HEK293T (cell line): Measurements from ENCODE around the gene RAB3IL1.

Experiments
- CTCF ChIA-PET: fragments of 350-600 bp; formaldehyde crosslinking; extraction: SDS; loops from one replicate; lab custom pipeline; 2021; ENCODE audit warnings: antibody characterized with exemption, inconsistent platforms; lab: Yijun Ruan, JAX
- POLR2A ChIA-PET: fragments of 350-600 bp; formaldehyde crosslinking; extraction: SDS; loops from one replicate; lab custom pipeline; 2020; ENCODE audit warnings: antibody characterized with exemption, inconsistent platforms; lab: Yijun Ruan, JAX
- DNase-seq: peaks from one replicate; pipeline ENCODE4 v3.0.0; 2012; ENCODE audit warnings: mixed read lengths; ENCODE audit errors: extremely low spot score
- ARNT ChIP-seq: fragments of 450-650 bp; IDR thresholded peaks from 2 replicates; pipeline ENCODE4 v1.6.1; 2017; ENCODE audit warnings: mild to moderate bottlenecking
- BHLHE40 ChIP-seq: fragments of 450-650 bp; IDR thresholded peaks from 2 replicates; pipeline ENCODE4 v1.6.1; 2016; ENCODE audit warnings: mild to moderate bottlenecking, moderate library complexity, borderline replicate concordance
- CTBP1 ChIP-seq: fragments of 450-650 bp; IDR thresholded peaks from 2 replicates; pipeline ENCODE4 v1.6.1; 2016; ENCODE audit warnings: borderline replicate concordance
- ELF4 ChIP-seq: fragments of 450-650 bp; IDR thresholded peaks from 2 replicates; pipeline ENCODE4 v1.6.1; 2017; ENCODE audit warnings: antibody characterized with exemption
- FOXA1 ChIP-seq: fragments of 450-650 bp; IDR thresholded peaks from 2 replicates; pipeline ENCODE4 v1.6.1; 2016; ENCODE audit warnings: mild to moderate bottlenecking
- FOXM1 ChIP-seq: fragments of 450-650 bp; IDR thresholded peaks from 2 replicates; pipeline ENCODE4 v1.6.1; 2017; ENCODE audit warnings: mild to moderate bottlenecking, borderline replicate concordance
- HDGF ChIP-seq: fragments of 450-650 bp; IDR thresholded peaks from 2 replicates; pipeline ENCODE4 v1.6.1; 2017; ENCODE audit warnings: antibody characterized with exemption, borderline replicate concordance
- L3MBTL2 ChIP-seq: fragments of 450-650 bp; conservative IDR thresholded peaks from 2 replicates; pipeline ENCODE4 v1.6.1; 2016; ENCODE audit warnings: mild to moderate bottlenecking
- LEF1 ChIP-seq: fragments of 450-650 bp; IDR thresholded peaks from 2 replicates; pipeline ENCODE4 v1.6.1; 2017; ENCODE audit warnings: mild to moderate bottlenecking, borderline replicate concordance
- NFRKB ChIP-seq: fragments of 450-650 bp; IDR thresholded peaks from 2 replicates; pipeline ENCODE4 v1.6.1; 2016; ENCODE audit warnings: mild to moderate bottlenecking, moderate library complexity
- PKNOX1 ChIP-seq: fragments of 450-650 bp; IDR thresholded peaks from 2 replicates; pipeline ENCODE4 v1.6.1; 2016
- SP1 ChIP-seq: fragments of 450-650 bp; IDR thresholded peaks from 2 replicates; pipeline ENCODE4 v1.6.1; 2017
- SUZ12 ChIP-seq: fragments of 450-650 bp; IDR thresholded peaks from 2 replicates; pipeline ENCODE4 v1.6.1; 2016; ENCODE audit warnings: mild to moderate bottlenecking
- TARDBP ChIP-seq: fragments of 450-650 bp; IDR thresholded peaks from 2 replicates; pipeline ENCODE4 v1.6.1; 2016
- ZNF384 ChIP-seq: fragments of 450-650 bp; IDR thresholded peaks from 2 replicates; pipeline ENCODE4 v1.6.1; 2016

RAB3IL1 gene

GRCh38 chr11:61848631-61849030 is 68.7 kb downstream of the RAB3IL1 start:
- POLR2A ChIA-PET: no interaction called here
- CTCF ChIA-PET: no interaction called here
- DNase-seq: no peak
- no peak for TF ChIP-seq ARNT
- TF ChIP-seq ZNF384: no peak
- TF ChIP-seq NFRKB: no peak
- TF ChIP-seq L3MBTL2: no peak
- TF ChIP-seq HDGF: no peak

- DNase-seq: no peak
- CTCF ChIA-PET: no interaction called here
- POLR2A ChIA-PET: no interaction called here
- TF ChIP-seq BHLHE40 (no peak), FOXM1 (no peak), NFRKB (no peak), TARDBP (no peak), ARNT (no peak), LEF1 (no peak), PKNOX1 (no peak), ELF4 (no peak), HDGF (no peak), SP1 (no peak), L3MBTL2 (no peak), SUZ12 (no peak), FOXA1 (no peak), CTBP1 (no peak)
Measured at GRCh38 chr11:61847914-61848581, 69.3 kb downstream of the RAB3IL1 start.
